Inferior parietal cortex (tissue), 1 donor: Measurements from ENCODE around the gene CXCL5.
"Not testable (repeated sequence)": the region's sequence is repeated elsewhere in the genome, so short reads cannot be mapped to it uniquely, and the experiment has no call there.

Experiments
- DNase-seq: peaks from one replicate; pipeline ENCODE4 v3.0.0-alpha.2; 2016; ENCODE audit errors: extremely low spot score

The CXCL5 gene

DNA sequence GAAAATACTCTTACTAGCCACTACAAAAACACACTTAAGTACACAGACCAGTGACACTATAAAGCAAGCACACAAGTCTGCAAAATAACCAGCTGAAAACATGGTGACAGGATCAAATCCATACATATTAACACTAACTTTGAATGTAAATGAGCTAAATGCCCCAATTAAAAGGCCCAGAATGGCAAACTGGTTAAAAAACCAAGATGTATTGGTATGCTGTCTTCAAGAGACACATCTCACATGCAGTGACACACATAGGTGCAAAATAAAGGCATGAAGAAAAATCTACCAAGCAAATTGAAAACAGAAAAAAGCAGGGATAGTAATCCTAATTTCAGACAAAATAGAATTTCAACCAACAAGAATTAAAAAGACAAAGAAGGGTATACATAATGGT lies 27.5 kb downstream of the CXCL5 start:
- DNase-seq, result no peak

GRCh38 chr4:73970011-73970410 lies 28.5 kb downstream of the CXCL5 start:
- no peak for DNase-seq

- no peak for DNase-seq
Observed at GRCh38 chr4:73967866-73968265, 30.6 kb downstream of the CXCL5 start.

GRCh38 chr4:73964862-73965611 lies 33.4 kb downstream of the CXCL5 start:
- DNase-seq, result no peak

DNA sequence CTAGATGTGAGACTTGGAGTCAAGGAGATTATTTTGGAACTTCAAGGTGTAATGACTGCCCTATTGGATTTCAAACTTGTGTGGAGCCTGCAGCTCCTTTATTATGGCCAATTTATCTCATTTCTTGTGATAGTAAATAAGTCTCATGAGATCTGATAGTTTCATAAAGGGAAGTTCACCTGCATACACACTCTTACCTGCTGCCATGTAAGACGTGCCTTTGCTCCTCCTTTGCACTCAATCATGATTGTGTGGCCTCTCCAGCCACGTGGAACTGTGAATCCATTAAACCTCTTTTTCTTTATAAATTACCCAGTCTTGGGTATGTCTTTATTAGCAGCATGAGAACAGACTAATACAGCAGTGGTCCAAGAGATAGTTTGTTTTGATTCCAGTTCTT lies 35.8 kb downstream of the CXCL5 start:
- no peak for DNase-seq

DNA sequence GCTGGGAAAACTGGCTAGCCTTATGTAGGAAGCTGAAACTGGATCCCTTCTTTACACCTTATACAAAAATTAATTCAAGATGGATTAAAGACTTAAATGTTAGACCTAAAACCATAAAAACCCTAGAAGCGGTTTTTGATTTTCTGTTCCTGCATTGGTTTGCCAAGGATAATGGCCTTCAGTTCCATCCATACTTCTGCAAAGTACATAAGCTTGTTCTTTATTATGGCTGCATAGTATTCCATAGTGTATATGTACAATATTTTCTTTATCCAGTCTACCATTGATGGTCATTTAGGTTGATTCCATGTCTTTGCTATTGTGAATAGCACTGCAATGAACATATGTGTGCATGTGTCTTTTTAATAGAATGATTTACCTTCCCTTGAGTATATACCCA lies 39.4 kb downstream of the CXCL5 start:
- not testable (repeated sequence) for DNase-seq

DNA sequence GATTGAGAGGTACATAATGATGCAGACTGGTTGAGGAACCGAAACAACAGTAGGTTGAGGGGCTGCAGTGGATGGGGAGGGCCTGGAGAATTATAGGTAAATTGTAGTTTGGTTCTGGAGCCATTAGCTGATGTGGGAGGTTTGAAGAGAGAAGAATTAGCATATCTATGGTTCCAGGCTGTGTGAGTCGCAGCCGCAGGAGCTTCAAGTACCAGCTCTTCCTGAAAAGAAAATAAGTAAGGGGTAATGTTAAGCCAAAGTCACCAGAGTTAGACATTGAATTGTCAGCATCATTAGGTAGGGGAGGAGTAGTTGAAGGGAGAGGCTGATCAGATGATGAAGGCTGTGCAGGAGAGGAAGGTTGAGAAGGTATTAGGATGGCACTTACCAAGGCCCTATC lies 46.1 kb downstream of the CXCL5 start:
- no peak for DNase-seq

- not testable (repeated sequence) for DNase-seq
Observed at GRCh38 chr4:73950376-73950920, 48.0 kb downstream of the CXCL5 start.

DNA sequence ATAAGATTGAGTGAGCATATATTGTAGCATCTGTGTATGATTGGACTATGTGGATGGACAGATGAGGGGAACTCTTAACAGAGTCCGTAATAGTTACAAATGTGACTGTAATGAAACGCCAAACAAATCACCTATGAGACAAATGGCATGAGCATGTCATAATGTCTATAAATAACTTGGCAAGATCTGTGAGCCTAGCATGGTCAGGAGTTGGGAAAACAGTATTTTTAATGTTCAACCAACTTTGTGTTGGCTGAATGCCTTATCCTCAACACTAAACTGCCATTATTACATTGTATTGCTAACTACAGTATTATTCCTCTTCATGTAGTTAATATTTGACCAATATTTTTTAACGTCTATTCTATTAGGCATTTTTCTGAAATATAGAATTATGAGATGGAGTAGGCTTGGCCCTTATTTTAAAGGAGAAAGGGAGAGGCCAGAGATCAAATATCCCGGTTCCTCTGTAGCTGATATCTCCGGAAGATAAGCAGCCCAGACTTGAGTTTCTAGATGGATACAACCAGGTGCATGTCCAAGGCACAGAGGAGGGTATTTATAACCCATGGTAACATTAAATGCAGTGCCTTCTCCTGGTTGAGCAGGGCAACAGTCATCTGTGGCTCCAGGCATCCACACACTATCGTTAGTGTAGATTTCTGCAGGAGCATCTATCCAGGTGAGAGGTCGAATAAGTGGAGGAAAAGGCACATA lies 49.3 kb downstream of the CXCL5 start:
- no peak for DNase-seq

GRCh38 chr4:73948291-73948690 lies 50.2 kb downstream of the CXCL5 start:
- DNase-seq, result no peak

- no peak for DNase-seq
Observed at GRCh38 chr4:73947239-73947985, 51.1 kb downstream of the CXCL5 start.

- no peak for DNase-seq
Observed at GRCh38 chr4:73945674-73946449, 52.6 kb downstream of the CXCL5 start.
